ENCODE measurements around the gene NEU2. TPM values are rescaled to one million over a fixed set of nuclear protein-coding genes. Genes with fewer than 3 reads are reported as not detected.
A peak's percentile ranks its signal among the peaks of the same experiment; 100 is the strongest.
"Not testable (repeated sequence)": the region's sequence is repeated elsewhere in the genome, so short reads cannot be mapped to it uniquely, and the experiment has no call there.

The NEU2 gene
- total RNA-seq, 1 donor from 2014 or later, result not detected

DNA sequence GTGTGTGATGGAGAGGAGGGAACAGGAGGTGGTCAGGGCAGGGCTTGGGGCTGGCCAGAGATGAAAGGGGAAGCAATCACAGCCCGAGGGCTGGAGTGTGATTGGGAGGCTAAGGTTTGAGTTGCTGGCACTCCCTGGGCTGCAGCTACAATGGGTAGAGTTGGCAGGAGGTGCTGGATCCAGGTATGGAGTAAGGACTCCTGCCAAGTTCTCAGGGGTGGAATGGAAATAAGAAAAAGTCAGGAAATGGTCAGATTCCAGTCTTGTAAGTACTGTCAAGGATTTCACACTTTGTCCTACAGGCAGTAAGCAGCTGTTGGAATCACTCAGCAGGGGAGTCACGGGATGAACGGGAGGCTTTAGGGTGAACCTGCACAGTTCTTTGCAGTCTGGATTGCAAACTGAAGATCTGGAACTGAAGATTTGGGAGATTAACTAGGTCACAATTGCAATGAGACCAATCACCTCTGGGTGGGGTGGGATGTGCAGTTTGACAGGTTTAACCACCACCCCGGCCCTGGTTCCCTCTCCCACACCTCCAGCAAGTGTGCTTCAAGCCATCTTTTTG is 16.8 kb downstream of the NEU2 start:
- intact Hi-C loops (cut with DNase I), result no loop called here
- Histone ChIP-seq H3K27ac (no peak overlapping the region), H3K9me3 (no peaks in the 10 kb centered on the region), H3K4me1 (peaks cover 15% of the 10 kb centered on the region), H3K27me3 (ENCODE audit: low read depth) (no peaks in the 10 kb centered on the region), H3K4me3 (no peak overlapping the region), H3K36me3 (no peaks in the 10 kb centered on the region)
- DNase-seq (no peak), ATAC-seq (no peak)
- TF ChIP-seq, protein P1, sequence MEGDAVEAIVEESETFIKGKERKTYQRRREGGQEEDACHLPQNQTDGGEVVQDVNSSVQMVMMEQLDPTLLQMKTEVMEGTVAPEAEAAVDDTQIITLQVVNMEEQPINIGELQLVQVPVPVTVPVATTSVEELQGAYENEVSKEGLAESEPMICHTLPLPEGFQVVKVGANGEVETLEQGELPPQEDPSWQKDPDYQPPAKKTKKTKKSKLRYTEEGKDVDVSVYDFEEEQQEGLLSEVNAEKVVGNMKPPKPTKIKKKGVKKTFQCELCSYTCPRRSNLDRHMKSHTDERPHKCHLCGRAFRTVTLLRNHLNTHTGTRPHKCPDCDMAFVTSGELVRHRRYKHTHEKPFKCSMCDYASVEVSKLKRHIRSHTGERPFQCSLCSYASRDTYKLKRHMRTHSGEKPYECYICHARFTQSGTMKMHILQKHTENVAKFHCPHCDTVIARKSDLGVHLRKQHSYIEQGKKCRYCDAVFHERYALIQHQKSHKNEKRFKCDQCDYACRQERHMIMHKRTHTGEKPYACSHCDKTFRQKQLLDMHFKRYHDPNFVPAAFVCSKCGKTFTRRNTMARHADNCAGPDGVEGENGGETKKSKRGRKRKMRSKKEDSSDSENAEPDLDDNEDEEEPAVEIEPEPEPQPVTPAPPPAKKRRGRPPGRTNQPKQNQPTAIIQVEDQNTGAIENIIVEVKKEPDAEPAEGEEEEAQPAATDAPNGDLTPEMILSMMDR (IDR thresholded peaks at IDR 0.05), result no peak

DNA sequence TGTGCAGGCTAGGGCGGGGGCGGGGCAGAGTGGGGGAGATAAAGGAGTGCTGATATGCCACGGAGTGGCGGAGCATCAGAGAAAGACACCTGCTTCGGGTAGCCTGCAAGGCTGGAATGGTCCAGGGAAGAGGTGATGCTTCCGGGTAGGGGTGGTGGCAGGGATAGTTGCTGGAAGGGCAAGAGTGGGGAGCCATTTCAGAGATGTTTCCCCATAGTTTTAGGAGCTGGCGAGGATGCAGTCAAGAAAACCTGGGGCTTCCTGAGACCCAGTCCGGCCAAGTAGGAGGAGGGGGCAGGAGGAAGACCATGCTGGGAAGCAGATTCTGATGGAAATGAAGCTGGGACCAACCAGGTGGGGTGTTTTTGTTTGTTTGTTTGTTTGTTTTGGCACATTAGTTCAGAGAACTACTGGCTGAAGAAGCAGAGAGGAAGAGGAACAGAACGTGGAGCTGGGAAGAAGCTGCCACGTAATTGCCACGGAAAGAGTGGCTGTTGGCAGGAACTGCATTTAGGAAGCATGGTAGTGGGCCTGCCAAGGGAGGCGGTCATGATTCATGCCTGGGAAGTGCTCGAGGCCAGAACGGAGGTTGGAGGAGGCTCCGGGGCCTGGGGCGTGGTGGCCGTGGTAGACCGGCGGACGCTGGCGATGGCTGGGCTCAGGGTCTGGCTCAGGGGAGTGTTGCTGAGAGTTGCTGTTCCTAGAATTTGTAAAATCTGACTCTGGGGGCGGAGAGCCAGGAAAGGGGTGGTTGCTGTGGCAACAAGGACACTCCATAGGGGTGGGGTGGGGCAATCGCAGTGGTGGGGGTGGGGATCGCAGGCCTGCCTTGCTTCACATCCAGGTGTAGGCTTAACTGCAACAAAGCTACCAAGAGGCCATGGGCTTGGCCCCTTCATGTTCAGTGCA is 19.0 kb downstream of the NEU2 start:
- H3K27ac ChIP-seq, result no peak overlapping the region
- no peaks in the 10 kb centered on the region for H3K36me3 ChIP-seq
- no peaks in the 10 kb centered on the region for H3K9me3 ChIP-seq
- intact Hi-C loops (cut with DNase I), result no loop called here
- DNase-seq (peak; percentile 66), ATAC-seq (peak; percentile 70 to 78)
- no peak overlapping the region for H3K4me3 ChIP-seq
- peaks cover 15% of the 10 kb centered on the region for H3K4me1 ChIP-seq
- H3K27me3 ChIP-seq (ENCODE audit: low read depth), result no peaks in the 10 kb centered on the region
- TF ChIP-seq, protein P1 (IDR thresholded peaks at IDR 0.05), result no peak

DNA sequence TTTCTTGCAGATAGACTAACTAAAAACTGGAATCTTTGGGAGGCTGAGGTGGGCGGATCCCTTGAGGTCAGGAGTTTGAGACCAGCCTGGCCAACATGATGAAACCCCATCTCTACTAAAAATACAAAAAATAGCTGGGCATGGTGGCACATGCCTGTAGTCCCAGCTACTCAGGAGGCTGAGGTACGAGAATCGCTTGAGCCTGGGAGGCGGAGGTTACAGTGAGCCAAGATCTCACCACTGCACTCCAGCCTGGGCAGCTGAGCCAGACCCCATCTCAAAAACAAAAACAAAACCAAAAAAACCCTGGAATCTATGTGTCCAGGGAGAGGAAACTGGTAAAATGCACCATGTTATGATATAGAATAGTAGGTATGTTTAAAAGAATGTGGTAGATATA is 20.0 kb downstream of the NEU2 start:
- intact Hi-C loops (cut with DNase I); ATAC-seq; DNase-seq; H3K27ac ChIP-seq; H3K9me3 ChIP-seq; H3K27me3 ChIP-seq (ENCODE audit: low read depth); H3K36me3 ChIP-seq; H3K4me3 ChIP-seq: not testable (repeated sequence)
- H3K4me1 ChIP-seq, result peaks cover 15% of the 10 kb centered on the region

DNA sequence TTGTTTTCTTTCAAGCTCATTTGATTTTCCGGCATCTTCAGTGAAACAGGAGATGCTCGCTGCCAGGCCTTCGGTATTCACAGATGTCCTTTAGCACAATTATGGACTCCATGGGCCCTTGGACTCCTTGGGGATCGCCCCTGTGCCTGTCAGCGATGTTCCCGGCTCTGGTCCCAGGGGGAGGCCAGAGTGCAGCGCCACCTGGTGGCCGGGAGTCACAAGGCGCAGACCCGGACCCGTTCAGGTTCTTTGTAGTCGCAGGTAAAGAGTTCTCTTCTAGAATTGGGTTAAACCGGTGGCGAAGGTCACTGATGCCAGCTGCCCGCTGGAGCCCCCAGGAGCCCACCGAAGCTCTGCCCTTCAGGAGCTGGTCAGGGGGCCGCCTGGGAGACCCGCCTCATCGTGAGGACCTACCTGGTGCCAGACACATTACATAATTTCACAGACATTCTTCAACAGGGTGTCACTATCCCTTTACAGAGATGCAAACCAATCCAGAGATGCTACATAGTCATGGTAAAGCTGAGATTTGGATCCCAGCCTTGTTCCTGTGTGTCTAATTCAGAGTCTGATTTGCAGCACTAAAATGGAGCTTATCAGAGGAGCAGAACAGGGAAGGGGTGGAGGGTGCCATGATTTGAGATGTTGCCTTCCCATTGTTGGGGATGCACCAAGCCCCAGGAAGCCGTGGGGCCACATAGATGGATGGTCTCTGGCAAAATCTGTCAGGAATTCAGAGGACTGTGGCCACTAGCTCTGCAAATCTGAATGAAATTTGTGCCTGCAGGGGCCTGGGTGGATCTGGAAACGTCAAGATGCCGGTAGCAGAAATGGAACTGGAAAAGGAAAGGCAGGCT is 21.7 kb downstream of the NEU2 start:
- peaks cover 18% of the 10 kb centered on the region for H3K4me1 ChIP-seq
- intact Hi-C loops (cut with DNase I), result no loop called here
- DNase-seq (peak; percentile 79), ATAC-seq (peak; percentile 78 to 79)
- no peaks in the 10 kb centered on the region for H3K27me3 ChIP-seq (ENCODE audit: low read depth)
- no peak overlapping the region for H3K27ac ChIP-seq
- TF ChIP-seq, protein P1 (IDR thresholded peaks at IDR 0.05), result peak; percentile 93
- H3K4me3 ChIP-seq, result no peak overlapping the region
- no peaks in the 10 kb centered on the region for H3K36me3 ChIP-seq
- H3K9me3 ChIP-seq, result no peaks in the 10 kb centered on the region

DNA sequence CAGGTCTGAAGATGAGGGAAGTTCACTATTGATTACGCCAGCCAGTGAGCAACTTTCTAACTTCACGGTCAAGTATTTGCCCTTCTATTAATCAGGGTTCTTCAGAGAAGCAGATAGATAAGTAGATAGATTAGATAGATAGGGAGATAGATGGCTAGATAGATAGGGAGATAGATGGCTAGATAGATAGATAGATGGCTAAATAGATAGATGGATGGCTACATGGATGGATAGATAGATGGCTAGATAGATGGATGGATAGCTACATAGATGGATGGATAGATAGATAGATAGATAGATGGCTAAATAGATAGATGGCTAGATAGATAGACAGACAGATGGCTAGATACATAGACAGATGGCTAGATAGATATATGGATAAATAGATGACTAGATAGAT is 22.9 kb downstream of the NEU2 start:
- intact Hi-C loops (cut with DNase I), result no loop called here
- no peaks in the 10 kb centered on the region for H3K9me3 ChIP-seq
- no peak overlapping the region for H3K27ac ChIP-seq
- no peaks in the 10 kb centered on the region for H3K27me3 ChIP-seq (ENCODE audit: low read depth)
- H3K4me3 ChIP-seq, result no peak overlapping the region
- ATAC-seq, result no peak
- TF ChIP-seq, protein P1 (IDR thresholded peaks at IDR 0.05), result no peak
- no peaks in the 10 kb centered on the region for H3K36me3 ChIP-seq
- peaks cover 26% of the 10 kb centered on the region for H3K4me1 ChIP-seq
- no peak for DNase-seq
